GM19238 (cell line): ENCODE data around the gene THSD4.
A peak's percentile ranks its signal among the peaks of the same experiment; 100 is the strongest.
"Not testable (repeated sequence)": the region's sequence is repeated elsewhere in the genome, so short reads cannot be mapped to it uniquely, and the experiment has no call there.

Experiments
- DNase-seq: peaks from one replicate; pipeline ENCODE4 v3.0.0; 2011; ENCODE audit warnings: low spot score; ENCODE audit not compliant: insufficient read length

The THSD4 gene

DNA sequence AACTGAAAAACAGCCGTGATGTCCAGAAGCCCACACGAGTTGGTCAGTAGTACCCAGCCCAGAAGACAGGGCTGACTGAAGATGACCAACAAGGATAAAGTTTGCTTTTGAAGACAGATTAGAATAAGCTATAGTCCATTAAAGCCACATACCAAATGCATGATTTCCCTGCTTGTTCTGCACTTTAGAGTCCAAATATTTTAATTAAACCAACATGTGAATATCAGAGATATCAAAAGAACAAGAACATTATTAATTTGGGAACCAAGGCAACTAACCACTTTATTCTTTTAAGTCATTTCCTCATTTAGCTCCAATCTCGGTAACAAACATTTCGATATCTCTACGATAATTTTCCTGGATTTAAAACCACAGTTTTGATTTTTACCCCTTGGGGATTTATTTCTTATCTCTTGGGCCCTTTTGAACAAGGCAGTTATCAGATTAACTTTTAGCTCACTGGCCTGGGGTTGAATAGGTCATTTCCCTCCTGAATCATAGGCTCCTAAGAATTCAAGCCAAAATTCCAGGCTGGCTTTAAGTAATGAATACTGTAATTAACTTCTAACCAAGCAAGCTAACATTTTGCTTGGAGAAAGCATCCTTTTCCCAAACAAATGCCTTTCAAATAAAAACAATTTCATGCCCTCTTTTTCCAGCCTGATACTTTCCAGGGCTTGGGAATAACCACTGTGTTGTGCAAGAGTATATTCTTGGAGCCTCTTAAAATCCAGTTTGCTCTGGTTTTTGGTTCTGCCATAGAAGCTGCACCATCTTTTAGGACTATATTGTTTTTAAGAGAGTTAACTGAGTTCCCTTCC is 592.2 kb downstream of the THSD4 start:
- no peak for DNase-seq

DNA sequence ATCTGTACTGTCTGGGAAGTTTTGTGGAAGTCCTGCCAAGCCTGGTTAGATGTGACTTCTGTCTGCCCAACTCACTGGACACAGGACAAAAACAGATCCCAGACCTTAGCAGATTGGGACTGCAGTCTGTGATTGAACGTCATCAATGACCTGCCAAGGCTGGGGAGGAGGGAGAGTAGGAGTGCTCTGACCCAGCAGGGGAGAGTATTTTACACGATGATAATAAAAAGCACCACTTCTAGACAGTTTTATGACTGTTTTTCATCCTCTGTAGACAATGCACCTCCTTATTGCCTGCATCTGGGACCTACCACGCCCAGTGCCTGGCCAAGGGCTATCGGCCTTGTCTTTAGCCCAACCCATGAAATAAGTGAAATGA is 592.8 kb downstream of the THSD4 start:
- no peak for DNase-seq

DNA sequence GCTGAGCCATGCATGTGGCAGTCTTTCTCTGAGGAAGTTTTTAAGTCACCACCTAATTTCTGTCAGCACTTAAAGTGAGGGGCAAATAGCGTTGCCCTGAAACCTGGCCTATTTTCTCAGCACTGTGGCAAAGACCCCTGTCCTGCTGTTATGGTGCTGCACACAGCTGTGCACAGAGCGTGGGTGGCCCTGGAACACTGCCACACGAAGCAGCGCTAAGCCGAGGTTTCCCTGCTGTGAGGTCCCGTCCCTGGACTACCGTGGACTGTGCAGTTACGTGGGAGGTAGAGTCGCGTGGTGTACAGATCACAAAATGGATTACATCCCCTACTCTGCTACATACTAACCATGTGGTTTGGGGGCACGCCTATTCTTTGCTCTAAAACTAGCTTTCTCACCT is 593.5 kb downstream of the THSD4 start:
- DNase-seq = no peak

DNA sequence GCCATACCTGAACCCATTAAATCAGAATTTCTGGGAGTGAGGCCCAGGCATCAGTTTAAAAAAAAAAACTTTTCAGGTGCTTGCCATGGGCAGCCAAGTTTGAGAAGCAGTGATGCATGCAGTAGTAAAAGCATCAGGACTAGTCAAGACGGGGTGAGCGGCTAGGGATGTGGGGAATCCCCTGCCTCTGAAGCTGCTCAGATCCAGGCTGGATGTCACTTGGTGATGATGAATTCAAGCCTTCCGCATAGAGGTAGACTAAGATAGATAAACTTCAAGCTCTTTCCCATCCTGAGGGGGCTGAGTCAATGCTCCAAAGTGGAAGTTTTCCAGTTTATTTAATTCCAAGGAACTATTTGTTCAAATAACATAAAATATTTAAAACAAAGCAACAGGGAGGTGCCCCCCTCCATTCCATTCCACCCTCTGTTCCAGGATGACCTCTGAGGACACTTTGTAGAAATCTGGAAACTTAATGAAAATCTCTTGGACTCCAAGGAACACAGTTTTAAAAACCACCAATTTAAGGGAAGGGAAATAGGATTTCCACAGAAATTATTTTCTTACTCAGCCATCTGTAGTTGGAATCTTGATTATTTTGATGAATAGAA is 594.6 kb downstream of the THSD4 start:
- DNase-seq = no peak

DNA sequence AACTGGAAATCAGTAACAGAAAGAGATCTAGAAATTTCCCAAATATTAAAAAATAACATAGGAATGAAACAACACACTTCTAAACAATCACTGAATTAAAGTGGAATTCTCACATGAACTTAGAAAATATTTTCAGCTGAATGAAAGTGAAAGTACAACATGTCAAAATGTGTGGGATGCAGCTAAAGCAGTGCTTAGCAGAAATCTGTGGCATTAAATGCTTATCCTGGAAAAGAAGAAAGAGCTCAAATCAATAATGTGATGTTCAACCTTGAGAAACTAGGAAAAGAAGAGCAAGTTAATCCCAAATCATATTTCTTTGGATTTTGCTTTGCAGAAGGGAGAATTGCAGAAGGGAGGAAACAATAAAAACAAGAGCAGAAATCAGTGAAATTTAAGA is 596.9 kb downstream of the THSD4 start:
- DNase-seq = no peak

DNA sequence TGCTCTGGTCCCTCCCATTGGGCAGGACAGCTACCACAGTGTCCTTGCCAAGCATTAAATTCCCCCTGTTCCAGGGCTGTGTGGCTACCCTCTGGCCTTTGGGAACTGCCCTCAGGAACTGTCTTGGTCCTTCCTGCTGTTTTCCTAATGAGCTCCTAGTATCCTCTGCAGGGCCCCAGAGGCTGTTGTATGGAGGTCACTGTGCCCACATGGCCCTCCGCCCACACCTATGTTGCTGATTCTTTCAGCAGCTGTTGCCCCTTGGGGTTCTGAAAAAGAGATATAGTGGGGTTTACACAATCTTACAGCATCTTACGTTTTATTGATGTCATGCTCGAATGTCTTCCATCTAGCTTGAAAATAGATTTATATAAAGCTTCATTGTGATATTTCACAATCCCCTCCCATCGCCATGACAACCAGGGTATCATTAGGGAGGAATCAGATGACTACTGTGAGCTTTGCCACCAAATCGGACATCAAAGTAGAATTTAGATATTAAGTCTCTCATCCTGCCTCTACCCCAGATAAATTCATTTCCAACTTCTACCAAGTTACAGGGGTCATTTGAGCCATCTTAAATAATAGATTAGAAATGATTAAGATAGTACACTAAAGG is 598.0 kb downstream of the THSD4 start:
- DNase-seq = no peak

DNA sequence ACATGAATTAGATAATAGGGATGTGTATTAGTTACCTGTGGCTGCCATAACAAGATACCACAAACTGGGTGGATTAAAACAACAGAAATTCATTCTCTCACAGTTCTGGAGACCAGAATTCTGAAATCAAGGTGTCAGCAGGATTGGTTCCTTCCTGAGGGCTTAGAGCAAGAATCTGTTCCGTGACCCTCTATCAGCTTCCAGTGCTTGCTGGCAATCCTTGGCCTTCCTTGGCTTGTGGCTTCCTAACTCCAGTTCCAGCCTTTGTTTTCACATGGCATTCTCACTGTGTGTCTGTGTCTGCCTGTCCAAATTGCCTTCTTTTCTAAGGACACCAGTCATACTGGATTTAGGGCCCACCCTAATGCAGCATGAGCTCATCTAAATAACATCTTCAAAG is 600.6 kb downstream of the THSD4 start:
- no peak for DNase-seq

DNA sequence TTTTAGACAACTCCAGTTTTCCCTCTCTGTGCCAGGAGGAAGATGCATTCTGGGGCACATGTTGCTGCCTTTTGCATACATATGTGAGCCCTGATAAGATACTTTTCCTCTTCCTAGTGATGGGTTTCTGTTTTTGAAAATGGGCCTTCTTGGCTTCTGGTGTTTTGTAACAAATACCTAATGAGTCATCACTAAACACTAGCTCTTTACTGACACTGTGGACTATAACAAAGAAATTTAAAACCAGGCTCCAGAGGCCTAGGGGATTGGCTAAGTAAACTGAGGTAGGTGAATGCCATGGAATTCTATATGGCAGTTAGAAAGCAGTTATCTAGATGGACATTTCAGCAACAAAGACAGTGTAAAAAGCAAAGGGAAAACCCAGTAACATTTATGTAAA is 601.7 kb downstream of the THSD4 start:
- DNase-seq = no peak

DNA sequence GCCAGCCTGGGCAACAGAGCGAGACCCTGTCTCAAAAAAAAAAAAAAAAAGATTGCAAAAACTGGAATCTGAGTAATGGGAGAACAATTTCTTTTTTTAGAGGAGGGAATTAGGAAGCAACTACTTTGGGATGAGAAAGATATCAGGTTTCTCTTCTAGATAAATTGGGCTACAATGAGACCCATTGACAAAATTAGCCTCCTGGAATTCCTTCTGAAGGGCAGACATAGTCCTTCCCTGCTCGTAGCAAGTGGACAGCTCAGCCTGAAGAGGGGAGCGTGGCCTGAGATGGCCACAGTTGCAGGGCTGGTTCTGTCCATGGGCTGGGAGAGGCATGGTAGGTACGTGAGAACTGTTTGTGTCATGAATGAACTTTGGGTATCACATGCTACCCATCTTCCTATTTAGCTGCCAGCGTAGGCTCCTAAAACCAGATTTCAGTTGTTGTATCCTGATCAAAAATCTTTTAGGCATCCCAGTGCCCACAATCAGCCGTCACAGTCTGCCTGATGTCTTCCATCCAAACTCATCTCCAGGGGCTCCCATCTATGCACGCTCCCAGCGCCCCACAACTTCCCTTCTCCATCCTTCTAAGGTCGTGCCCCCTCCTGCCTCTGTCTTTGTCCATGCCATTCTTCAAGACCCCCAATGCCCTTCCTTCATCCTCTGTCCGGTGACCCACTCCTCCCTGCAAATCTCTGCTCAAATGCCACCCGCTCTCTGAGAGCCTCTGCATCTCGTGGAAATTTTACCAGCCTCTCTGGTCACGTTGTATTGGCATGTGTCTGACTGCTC is 603.0 kb downstream of the THSD4 start:
- no peak for DNase-seq

DNA sequence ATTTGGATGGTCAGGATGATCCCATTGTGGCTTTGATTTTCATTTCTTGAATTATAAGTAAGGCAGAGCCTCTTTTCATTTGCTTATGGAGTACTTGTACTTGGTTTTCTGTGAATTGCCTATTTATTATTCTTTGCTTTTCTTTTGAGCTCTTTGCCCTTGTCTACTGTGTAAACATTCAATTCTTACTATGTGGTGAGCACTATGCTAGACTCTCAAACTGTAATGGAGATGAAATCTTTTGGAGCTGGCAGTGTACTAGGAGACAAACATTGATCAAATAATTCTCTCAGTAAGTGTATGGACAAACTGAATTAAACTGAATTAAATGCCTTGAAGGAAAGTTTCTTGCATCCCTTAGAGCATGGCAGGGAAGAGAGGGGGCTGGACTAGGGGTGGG is 608.1 kb downstream of the THSD4 start:
- DNase-seq = no peak

DNA sequence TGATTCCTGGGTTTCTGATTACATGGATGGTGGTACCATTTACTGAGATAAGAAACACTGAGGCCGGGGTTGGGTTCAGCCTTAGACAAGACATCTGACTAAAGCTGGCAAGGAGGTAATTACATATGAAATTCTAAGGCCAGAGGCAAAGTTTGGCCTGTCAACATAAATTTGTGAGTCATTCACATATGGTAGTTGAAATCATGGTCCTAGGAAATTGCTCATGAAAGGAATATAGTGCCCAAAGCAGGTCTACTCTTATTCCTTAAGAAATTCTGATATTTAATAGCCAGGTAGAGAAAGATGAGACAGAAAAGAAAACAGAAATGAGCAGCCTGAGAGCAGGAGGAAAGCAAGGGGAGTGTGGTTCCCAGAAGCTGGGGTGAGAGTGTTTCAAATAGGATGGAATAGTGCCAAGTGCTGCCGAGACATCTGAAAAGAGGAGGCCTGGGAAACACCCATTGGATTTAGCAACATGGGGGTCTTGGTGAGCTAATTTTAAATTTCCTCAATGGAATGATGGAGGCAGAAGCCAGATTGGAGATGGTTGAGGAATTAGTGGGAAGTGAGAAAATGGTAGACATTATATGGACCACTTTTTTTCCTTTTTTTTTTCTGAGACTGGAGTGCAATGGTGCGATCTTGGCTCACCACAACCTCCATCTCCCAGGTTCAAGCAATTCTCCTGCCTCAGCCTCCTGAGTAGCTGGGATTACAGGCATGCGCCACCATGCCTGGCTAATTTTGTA is 610.1 kb downstream of the THSD4 start:
- not testable (repeated sequence) for DNase-seq

DNA sequence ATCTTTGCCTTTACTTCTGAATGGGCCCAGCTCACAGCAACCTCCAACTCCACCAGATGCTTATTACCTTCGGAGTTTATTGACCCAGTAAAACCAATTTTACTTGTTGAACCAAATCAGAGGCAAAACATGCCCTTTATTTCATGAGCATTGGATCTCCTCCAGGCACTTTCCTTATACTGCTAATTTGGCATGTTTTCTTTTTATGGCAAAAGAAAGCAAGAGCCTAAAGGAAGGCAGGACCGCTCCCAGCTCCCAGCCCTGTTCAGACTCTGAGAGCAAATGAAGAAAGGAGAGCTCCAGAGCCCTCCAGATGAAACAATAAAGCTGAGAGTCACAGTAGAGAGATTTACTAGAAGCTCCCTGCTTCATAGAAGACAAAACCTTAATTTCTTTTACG is 613.6 kb downstream of the THSD4 start:
- DNase-seq = no peak

DNA sequence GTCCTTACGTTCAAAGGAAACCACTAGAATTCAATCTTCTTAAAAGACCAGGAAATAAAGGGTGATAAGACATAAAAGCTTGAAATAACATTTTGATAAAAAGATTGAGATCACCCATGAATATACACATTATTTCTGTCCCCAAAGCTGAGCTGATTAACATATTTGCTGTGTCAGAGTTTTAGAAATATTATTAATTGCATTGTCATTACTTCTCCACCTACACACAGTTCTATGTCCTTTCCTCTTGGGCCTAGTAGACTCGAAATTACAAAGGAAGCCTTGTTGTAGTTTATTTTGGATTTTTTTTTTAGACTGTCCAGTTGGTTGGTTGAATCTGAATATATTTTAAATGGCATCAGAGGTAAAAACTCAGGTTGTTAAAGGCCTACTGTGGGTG is 614.0 kb downstream of the THSD4 start:
- DNase-seq = no peak

DNA sequence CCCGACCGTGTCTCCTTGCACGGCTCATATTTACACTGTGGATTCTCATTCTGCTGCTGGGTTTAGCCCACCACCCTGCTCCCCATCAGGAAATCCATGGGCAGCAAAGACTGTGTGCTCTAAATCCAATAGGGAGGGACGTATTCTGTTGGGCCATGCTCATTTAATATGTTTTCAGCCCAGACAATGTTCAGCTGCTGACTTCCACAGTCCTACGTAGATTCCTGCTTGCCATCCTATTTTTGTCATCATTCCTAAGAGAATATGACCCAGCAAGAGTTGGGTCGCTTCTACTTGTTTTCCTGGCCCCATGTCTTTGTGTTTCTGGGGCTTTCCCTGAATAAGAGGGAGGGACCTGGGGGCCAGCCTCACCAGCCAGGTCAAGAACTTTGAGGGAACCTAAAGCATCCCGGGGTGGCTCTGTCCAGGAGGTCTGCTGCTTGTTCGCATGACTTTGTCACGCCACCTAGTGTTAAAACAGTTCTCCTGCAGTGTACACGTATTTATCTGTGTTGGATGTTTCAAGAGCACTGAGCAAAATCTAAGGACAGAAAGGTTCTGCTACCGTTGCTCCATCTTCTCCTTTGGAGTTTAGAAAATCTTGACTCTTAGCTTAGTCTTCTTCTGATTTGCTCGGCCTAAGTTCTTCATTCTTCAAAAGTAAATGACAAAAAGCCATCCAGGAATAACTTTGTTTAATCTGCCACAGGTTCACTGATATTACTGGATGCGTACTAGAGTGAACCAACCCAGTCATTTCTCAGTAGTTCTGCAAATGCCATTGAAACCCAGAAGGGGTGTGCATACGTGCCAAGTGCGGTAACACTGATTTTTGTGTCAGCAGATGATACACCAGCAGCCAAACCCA is 615.2 kb downstream of the THSD4 start:
- peak; percentile 41 for DNase-seq

DNA sequence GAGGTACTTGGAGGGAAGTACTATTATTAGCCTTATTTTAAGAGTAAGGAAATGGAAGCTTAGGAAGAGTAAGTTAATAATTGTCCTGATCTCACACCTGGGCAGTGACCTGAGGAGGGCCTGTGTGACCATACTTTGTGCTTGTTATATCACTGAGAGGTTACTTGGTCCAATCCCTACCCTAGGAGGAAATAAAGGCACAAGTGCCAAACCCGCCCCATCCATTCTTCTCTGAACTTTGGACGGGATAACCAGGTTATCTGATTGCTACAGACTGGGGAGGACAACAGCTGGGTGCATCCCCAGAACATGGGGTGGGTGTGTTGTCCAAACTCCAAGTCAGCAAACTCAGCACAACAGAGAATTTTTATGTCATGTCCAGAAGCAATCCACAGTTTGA is 617.4 kb downstream of the THSD4 start:
- no peak for DNase-seq

DNA sequence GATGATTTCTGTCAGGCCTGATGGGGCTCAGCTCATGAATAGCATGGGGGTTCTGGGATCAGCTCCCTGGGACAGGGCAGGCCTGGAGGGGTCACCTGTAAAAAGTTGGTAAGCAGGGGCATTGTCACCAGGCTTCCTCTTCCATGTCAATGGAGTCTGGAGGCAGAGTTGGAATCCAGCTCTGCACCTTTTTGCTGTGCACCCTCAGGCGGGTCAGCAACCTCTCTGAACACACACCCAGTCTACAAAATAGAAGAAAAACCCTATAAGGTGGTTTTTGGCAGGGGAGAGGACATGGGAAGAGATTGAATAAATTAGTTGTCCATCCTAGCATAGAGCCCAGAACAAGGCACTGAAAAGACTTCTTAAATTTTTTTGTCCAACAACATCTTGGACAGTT is 617.9 kb downstream of the THSD4 start:
- DNase-seq = no peak

DNA sequence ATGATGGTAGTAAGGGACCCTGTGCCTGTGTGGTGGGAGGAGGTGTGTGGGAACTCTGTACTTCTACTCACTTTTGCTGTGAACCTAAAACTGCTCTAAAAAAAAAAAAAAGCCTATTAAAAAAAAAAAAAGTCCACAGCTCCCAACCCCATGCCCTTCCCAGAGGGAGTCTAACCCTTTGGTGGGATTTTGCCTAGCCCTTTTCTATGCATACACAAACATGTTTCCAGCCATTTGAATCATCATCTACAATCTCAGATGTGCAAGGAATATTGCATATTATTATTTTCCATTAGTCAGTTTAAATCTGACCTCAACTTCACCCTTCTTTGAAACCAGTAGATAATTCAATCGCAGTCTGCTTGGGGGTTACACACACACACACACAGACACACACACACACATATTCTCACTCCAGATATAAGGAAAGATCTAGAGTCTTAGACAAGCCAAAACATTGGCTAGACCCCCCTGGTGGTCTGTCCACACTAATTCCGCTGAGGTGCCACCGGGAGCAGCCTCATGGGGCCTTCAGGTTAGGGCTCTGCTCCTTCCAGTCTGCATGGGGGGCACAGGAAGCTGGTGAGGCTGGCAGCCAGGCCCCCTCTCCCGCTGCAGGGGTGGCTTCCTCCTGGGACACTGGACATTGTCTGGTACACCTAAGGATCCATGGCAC is 619.6 kb downstream of the THSD4 start:
- DNase-seq = no peak

DNA sequence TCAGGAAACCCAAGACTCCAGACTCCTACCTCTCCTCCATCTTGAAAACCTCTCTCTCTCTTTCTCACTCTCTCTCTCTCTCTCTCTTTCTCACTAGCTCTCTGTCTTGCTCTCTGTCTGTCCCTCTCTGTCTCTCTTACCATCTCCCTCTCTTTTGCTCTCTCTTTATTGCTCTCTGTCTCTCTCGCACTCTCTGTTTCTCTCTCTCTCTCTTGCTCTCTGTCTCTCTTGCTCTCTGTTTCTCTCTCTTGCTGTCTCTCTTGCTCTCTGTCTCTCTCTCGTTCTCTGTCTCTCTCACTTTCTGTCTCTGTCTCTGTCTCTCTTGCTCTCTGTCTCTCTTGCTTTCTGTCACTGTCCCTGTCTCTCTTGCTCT is 620.1 kb downstream of the THSD4 start:
- no peak for DNase-seq

DNA sequence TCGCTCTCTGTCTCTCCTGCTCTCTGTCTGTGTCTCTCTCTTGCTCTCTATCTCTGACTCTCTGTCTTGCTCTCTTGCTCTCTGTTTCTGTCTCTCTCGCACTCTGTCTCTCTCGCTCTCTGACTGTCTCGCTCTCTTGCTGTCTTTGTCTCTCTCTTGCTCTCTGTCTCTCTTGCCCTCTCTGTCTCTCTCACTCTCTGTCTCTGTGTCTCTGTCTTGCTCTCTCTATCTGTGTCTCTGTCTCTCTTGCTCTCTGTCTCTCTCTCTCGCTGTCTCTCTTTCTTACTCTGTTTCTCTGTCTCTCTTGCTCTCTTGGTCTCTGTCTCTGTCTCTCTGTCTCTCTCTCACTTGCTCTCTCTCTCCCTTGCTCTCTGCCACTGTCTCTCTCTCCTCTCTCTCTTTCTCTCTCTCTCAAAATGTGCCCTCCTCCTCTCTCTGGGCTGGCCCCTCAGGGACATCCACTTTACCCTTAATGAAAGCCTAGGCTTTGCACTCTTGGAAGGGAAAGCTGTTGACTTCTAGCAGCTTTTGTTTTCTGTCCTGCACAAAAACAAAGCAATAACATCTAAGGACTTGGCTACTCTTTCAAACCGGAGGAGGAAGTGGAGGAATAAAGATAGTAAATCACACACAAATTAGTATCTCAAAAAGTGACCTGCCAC is 621.1 kb downstream of the THSD4 start:
- no peak for DNase-seq
